Body of pancreas (tissue), 4 donors: Measurements from ENCODE around the gene RNF149.

Source experiments
- CTCF ChIP-seq, 7 experiments: fragments of 450-650 bp in 4 of 7; fragments of 200-600 bp in 3 of 7; sonication (generic) in 3 of 7; IDR thresholded peaks; one replicate each; pipeline ENCODE4 v1.5.1; 2016 to 2019; ENCODE audit warnings: antibody characterized with exemption in 7 of 7
- POLR2A ChIP-seq, 3 donors: fragments of 450-650 bp; IDR thresholded peaks; one replicate each; pipeline ENCODE4 v1.6.1; 2016; ENCODE audit warnings: antibody characterized with exemption in 3 of 3, mild to moderate bottlenecking in 2 of 3

GRCh38 chr2:101265893-101266499, 42.5 kb downstream of the RNF149 start:
- TF ChIP-seq CTCF (IDR thresholded peaks at IDR 0.05) (no peak), POLR2A (IDR thresholded peaks at IDR 0.05) (no peak)
